Right renal cortex interstitium (tissue), 3 donors: ENCODE measurements around the gene PA2G4. TPM values are rescaled to one million over a fixed set of nuclear protein-coding genes. Genes with fewer than 3 reads are reported as not detected.

Experiments used
- DNase-seq, 3 donors: peaks; one replicate each; pipeline ENCODE4 v3.0.0-alpha.2; 2013; ENCODE audit warnings: low read depth in 3 of 3, low spot score in 2 of 3
- polyA plus RNA-seq, 3 donors: library from polyadenylated mRNA; unstranded; fragments of 120-200 nt; gene quantifications; one replicate each; pipeline ENCODE4 v1.2.1, GENCODE V29; 2013; ENCODE audit not compliant: insufficient read length in 3 of 3

PA2G4 gene
- polyA plus RNA-seq, 3 donors = 171 to 177 (median 175) TPM

- no peak for DNase-seq
These were observed 18.3 kb downstream of the PA2G4 start for GRCh38 chr12:56122637-56123036.

- no peak for DNase-seq
These were observed 19.8 kb downstream of the PA2G4 start for GRCh38 chr12:56124133-56124532.

GRCh38 chr12:56126732-56127239 lies 22.4 kb downstream of the PA2G4 start:
- DNase-seq = no peak

- DNase-seq = no peak
These were observed 23.1 kb downstream of the PA2G4 start for GRCh38 chr12:56127485-56127887.

GRCh38 chr12:56127888-56128669 lies 23.7 kb downstream of the PA2G4 start, which contains the start of gene ESYT1:
Gene ESYT1 (plus strand): TSS chr12:56128267. CDS start chr12:56128320, 53 bp downstream.
- peak; percentile 98 to 100 (median 98) for DNase-seq

DNA sequence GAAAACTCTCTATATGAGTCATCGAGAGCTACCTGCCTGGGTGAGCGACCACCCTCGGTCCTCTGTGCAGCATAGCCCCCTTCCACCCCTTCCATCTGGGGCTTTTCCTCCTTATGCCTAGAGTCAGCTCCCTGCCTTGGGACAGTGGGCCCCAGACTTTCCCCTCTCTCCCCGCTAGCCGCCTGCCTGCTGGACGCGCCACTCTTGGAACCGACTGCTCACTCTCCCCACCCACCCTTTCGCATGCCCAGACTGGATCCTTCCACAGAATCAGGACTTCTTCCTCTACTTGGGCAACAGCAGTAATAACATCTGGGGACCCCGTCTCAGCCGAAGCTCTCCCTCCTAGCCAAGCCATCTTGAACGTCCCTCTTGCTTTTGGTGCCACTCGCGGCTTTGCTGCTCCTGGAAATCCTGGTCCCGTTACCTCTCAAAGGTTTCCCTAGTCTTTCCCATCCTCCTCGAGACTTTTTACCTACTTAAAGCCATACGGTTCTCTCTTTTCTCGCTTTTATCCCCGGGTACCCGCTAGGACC lies 24.4 kb downstream of the PA2G4 start:
- no peak for DNase-seq

DNA sequence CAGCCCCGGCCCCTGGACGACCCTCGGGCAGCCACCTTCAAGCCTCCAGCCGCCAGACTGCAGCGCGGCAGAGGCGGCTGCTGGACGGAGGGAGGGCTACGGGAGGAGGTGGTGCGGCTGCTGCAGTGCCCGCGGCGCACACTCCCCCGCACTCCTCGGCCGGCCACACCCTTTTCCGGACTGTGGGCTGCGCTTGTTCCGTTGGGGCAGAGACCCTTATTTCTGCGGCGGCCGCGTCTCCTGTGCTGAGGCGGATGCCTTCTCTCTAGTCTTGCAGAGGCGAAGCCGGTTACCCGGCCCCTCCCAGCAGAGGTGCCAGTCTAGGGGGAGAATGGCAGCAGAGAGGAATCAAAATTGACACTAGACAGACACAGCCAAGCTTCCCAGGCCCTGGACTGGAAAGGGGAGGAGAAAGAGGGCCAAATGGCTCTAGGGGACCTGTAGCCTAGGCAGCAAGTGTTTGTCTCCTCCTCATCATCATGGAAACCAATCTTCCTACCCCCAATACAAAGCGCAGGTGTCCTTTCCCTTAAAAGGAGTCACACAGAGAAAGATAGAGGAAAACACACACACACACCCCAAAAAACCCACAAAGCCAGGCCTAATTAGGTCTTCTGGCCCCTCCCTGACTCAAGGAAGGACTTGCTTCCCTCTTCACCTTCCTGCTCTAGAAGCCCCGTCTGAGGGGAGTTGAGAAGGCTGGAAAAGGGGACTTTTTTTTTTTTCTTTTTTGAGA lies 25.0 kb downstream of the PA2G4 start:
- no peak for DNase-seq

- DNase-seq = no peak
These were observed 25.7 kb downstream of the PA2G4 start for GRCh38 chr12:56129942-56130495.

GRCh38 chr12:56130876-56131275 lies 26.5 kb downstream of the PA2G4 start:
- DNase-seq = no peak

DNA sequence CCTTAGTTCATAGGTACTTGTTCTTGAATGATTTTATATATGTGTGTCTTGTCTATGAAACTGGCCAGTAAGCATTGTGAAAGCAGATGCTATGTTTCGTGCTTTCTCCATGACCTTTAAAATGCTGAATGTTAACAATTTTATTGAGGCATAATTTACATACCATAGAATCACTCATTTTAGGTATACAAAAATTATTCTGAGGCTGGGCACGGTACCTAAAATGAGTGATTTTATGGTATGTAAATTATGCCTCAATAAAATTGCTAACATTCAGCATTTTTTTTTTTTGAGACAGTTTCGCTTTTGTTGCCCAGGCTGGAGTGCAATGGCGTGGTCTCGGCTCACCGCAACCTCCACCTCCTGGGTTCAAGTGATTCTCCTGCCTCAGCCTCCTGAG lies 30.5 kb downstream of the PA2G4 start:
- DNase-seq = no peak

DNA sequence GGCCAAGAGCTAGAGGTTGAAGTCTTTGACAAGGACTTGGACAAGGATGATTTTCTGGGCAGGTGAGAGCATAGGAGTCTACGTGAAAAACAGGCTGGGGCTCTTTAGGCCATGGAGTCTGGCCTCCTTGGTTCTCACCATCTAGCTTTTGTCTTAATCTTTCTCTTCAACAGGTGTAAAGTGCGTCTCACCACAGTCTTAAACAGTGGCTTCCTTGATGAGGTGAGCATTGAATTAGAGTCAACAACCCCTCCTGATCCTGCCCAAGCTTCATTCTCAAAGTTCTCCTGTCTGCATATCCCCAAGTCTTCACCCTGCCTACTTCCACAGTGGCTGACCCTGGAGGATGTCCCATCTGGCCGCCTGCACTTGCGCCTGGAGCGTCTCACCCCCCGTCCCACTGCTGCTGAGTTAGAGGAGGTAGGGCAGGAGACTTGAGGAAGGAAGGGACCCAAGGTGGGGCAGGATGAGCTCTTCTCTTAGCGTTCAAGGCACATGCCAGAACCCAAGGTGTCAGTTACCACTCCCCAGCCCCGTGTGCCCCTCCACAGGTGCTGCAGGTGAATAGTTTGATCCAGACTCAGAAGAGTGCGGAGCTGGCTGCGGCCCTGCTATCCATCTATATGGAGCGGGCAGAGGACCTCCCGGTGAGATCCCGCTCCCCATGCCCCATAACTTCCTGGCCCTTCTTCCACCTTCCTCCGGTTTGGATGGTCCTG lies 33.7 kb downstream of the PA2G4 start:
- no peak for DNase-seq

GRCh38 chr12:56141946-56142784 lies 37.8 kb downstream of the PA2G4 start:
- no peak for DNase-seq

- DNase-seq = no peak
These were observed 38.9 kb downstream of the PA2G4 start for GRCh38 chr12:56143217-56143616.

- DNase-seq = no peak
These were observed 39.5 kb downstream of the PA2G4 start for GRCh38 chr12:56143870-56144269.

- no peak for DNase-seq
These were observed 40.9 kb downstream of the PA2G4 start for GRCh38 chr12:56145217-56145616.

DNA sequence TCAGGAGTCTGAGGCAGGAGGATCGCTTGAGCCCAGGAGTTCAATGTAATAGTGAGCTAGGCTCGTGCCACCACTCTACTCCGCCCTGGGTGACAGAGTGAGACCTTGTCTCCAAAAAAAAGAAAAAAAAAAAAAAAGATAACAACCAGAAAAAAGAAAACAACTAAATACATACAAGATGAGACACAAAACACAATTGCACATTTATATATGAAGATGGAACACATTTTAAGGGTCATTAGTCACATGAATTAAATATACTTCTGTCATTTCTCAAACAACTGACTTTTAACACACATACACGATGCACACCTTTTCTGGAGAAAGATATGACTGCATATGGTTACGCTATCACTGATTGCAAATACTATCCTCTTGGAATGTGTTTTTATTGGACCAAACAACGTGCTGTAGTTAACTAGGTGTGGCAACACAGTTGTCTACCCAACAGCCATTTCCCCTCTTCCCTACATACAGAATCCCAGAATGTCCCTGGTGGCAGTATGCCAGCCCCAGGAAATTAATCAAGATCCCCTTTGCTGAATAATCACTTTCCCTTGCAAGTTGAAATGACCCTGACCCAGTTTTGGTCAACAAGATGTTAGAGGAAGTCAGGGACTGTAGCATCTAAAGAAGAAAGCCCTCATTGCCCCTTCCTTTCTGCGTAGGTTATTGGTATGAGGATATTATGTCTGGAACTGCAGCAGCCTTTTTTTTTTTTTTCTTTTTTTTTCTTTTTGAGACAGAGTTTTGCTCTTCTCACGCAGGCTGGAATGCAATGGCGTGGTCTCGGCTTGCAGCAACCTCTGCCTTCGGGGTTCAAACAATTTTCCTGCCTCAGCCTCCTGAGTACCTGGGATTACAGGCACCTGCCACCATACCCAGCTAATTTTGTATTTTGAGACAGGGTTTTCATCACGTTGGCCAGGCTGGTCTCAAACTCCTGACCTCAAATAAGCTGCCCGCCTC lies 42.4 kb downstream of the PA2G4 start:
- no peak for DNase-seq

- DNase-seq = no peak
These were observed 46.2 kb downstream of the PA2G4 start for GRCh38 chr12:56150563-56150962.

- peak in 1 of 3 donors; percentile 33 for DNase-seq
These were observed 47.3 kb downstream of the PA2G4 start for GRCh38 chr12:56151672-56152131.
